Stomach (tissue), 9 donors: ENCODE measurements around the gene ABHD2. TPM values are rescaled to one million over a fixed set of nuclear protein-coding genes. Genes with fewer than 3 reads are reported as not detected.

Experiments used
- DNase-seq, 2 donors: peaks; one replicate each; pipeline versions ENCODE4 v3.0.0 to v3.0.0-alpha.2; 2013 to 2019
- H3K27ac ChIP-seq, 5 donors: fragments of 200-600 bp in 4 of 5; sonication (generic) in 4 of 5; one replicate each; pipeline ENCODE4 v1.5.1; 2013 to 2019; ENCODE audit warnings: mild to moderate bottlenecking in 1 of 5, moderate library complexity in 1 of 5
- H3K27me3 ChIP-seq, 3 donors: fragments of 200-600 bp; sonication (generic); one replicate each; pipeline ENCODE4 v1.5.1; 2017 to 2019; ENCODE audit warnings: mixed run types in 1 of 3
- H3K36me3 ChIP-seq, 4 donors: fragments of 200-600 bp; sonication (generic); 1 replicate in 3 of 4; 2 replicates in 1 of 4; pipeline ENCODE4 v1.5.1; 2016 to 2019
- H3K4me1 ChIP-seq, 4 donors: fragments of 200-600 bp; sonication (generic); one replicate each; pipeline ENCODE4 v1.5.1; 2016 to 2019
- H3K4me3 ChIP-seq, 4 donors: fragments of 200-600 bp; sonication (generic) in 3 of 4; one replicate each; pipeline ENCODE4 v1.5.1; 2016 to 2019; ENCODE audit warnings: mild to moderate bottlenecking in 1 of 4
- H3K9me3 ChIP-seq, 4 donors: fragments of 200-600 bp; sonication (generic); one replicate each; pipeline ENCODE4 v1.5.1; 2016 to 2019
- EP300 ChIP-seq: sonication (generic); formaldehyde crosslinking; IDR thresholded peaks from one replicate; pipeline ENCODE4 v1.6.1; 2017; ENCODE audit warnings: antibody characterized with exemption
- POLR2A ChIP-seq, 4 donors: fragments of 450-650 bp; IDR thresholded peaks; one replicate each; pipeline ENCODE4 v1.6.1; 2016; ENCODE audit warnings: antibody characterized with exemption in 4 of 4, control low read depth in 2 of 4, mild to moderate bottlenecking in 1 of 4, moderate library complexity in 1 of 4
- POLR2AphosphoS5 ChIP-seq, 3 donors: sonication (generic); formaldehyde crosslinking; IDR thresholded peaks; one replicate each; pipeline ENCODE4 v1.6.1; 2016; ENCODE audit warnings: antibody characterized with exemption in 3 of 3
- WGBS, 5 donors: extraction: QIAGEN DNeasy Blood & Tissue Kit in 3 of 5; methylation state at CpG; one replicate each; pipeline versions ENCODE4 v1.1.5 to v1.1.7; 2013 to 2018; 5-methylcytosine and 5-hydroxymethylcytosine counted together
- intact Hi-C: fragments of 100-400 bp; cut with DNase I; formaldehyde crosslinking; loops from one replicate; pipeline ENCODE4 v1.15.1; 2023; ENCODE audit warnings: low total_unique reads
- polyA plus RNA-seq, 3 donors: library from polyadenylated mRNA; stranded (reverse); fragments of 200-250 nt; gene quantifications; one replicate each; pipeline ENCODE4 v1.2.3, GENCODE V29; 2013
- total RNA-seq, 5 donors: library from RNA; depleted of rRNA; stranded (reverse); fragments of >200 nt; gene quantifications; one replicate each; pipeline versions ENCODE4 v1.1.0 to v1.2.3, GENCODE V29; 2014 to 2016
- TF ChIP-seq, protein P1 (sequence below), 7 experiments: fragments of 450-650 bp in 4 of 7; fragments of 200-600 bp in 3 of 7; sonication (generic) in 3 of 7; IDR thresholded peaks; one replicate each; pipeline ENCODE4 v1.5.1; 2016 to 2019; ENCODE audit warnings: antibody characterized with exemption in 7 of 7, control low read depth in 2 of 7, mild to moderate bottlenecking in 1 of 7
- donor health status: healthy with polysubstance abuse.
- donor health status: Bipolar disorder and iron deficiency.
- donor health status: healthy.

The ABHD2 gene
- total and polyA plus RNA-seq, 8 donors: 5.1 to 192 (median 70.3) TPM

GRCh38 chr15:89184357-89184756 lies 96.1 kb downstream of the ABHD2 start:
- peak in 1 of 2 donors; percentile 55 for DNase-seq
- no peaks in the 10 kb centered on the region for H3K27me3 ChIP-seq
- H3K27ac ChIP-seq: no peak overlapping the region
- no peak for TF ChIP-seq EP300
- TF ChIP-seq, protein P1, sequence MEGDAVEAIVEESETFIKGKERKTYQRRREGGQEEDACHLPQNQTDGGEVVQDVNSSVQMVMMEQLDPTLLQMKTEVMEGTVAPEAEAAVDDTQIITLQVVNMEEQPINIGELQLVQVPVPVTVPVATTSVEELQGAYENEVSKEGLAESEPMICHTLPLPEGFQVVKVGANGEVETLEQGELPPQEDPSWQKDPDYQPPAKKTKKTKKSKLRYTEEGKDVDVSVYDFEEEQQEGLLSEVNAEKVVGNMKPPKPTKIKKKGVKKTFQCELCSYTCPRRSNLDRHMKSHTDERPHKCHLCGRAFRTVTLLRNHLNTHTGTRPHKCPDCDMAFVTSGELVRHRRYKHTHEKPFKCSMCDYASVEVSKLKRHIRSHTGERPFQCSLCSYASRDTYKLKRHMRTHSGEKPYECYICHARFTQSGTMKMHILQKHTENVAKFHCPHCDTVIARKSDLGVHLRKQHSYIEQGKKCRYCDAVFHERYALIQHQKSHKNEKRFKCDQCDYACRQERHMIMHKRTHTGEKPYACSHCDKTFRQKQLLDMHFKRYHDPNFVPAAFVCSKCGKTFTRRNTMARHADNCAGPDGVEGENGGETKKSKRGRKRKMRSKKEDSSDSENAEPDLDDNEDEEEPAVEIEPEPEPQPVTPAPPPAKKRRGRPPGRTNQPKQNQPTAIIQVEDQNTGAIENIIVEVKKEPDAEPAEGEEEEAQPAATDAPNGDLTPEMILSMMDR (IDR thresholded peaks at IDR 0.05): no peak
- no peak for TF ChIP-seq POLR2AphosphoS5 (IDR thresholded peaks at IDR 0.05)
- TF ChIP-seq POLR2A (IDR thresholded peaks at IDR 0.05): no peak
- intact Hi-C loops: loop anchor here (10.0 kb wide), 1 partner anchor 280 kb away; no protein-coding TSS in a partner anchor
- H3K36me3 ChIP-seq: peaks cover 35 to 98% (median 90%) of the 10 kb centered on the region in 4 donors
- H3K4me1 ChIP-seq: no peaks in the 10 kb centered on the region
- H3K9me3 ChIP-seq: no peaks in the 10 kb centered on the region
- 52 to 59% (median 54%) methylated on average over 5 to 6 of the region's 6 CpGs for whole genome bisulfite sequencing, 5 donors
- H3K4me3 ChIP-seq: no peak overlapping the region

DNA sequence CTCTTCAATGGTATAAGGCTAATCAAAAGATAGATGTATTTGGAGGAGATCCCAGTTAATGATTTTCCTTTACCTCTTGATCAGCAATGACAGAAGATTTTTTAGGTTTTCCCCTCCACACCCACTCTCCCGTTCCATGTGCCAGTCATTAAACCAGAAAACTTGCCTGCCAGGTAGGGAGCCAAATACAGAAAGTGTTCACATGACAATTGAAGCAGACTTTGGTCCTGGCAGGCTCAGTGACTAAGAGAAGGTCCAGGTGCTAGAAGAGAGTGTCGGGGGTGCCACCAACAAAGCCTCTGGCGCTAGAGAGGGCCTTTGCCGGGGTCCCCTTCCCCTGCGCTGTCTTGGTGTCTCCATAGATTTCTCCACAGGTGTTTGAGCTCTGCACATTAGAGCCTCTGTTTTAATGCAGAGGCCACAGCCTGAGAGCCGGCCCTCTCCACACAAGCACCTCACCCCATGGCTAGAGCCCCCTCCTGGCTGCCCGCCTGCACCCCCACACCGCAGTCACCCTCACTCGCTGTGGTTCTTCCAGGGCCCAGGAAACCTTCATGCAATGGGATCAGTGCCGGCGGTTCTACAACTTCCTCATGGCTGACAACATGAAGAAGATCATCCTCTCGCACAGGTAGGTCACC lies 96.8 kb downstream of the ABHD2 start:
- intact Hi-C loops: loop anchor here (10.0 kb wide), 1 partner anchor 280 kb away; no protein-coding TSS in a partner anchor
- no peak overlapping the region for H3K27ac ChIP-seq
- WGBS, 5 donors: 91 to 94% (median 93%) methylated on average over 12 of the region's 12 CpGs
- peaks cover 40 to 98% (median 90%) of the 10 kb centered on the region in 4 donors for H3K36me3 ChIP-seq
- H3K4me1 ChIP-seq: no peaks in the 10 kb centered on the region
- no peaks in the 10 kb centered on the region for H3K9me3 ChIP-seq
- H3K4me3 ChIP-seq: no peak overlapping the region
- no peak for DNase-seq
- H3K27me3 ChIP-seq: no peaks in the 10 kb centered on the region
- TF ChIP-seq EP300: no peak
- no peak for TF ChIP-seq POLR2AphosphoS5 (IDR thresholded peaks at IDR 0.05)
- no peak for TF ChIP-seq POLR2A (IDR thresholded peaks at IDR 0.05)
- TF ChIP-seq, protein P1 (IDR thresholded peaks at IDR 0.05): no peak

DNA sequence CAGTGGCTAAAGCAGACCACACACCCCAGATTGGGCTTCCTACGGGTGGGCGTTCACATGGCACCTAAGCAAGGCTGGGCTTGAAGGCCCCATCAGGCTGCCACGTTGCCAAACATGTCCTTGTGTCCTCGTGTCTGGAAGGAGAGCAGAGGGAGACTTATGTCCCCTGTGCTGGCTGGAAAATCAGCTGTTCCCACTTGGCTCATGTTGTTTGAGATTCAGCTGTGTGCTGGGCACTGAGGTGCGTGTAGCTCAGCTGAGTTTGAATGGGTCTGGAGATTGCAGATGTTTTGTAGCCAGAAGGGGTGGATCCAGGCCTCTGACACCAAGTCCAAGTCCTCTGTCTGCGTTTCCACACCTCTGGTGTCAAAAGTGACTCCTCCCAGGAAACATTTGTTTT lies 98.5 kb downstream of the ABHD2 start:
- Histone ChIP-seq H3K36me3 (peaks cover 54 to 98% (median 94%) of the 10 kb centered on the region in 4 donors), H3K4me1 (no peaks in the 10 kb centered on the region), H3K9me3 (no peaks in the 10 kb centered on the region), H3K27me3 (no peaks in the 10 kb centered on the region), H3K4me3 (no peak overlapping the region), H3K27ac (no peak overlapping the region)
- WGBS, 5 donors: 74 to 81% (median 77%) methylated on average over 6 of the region's 6 CpGs
- no peak for TF ChIP-seq EP300
- TF ChIP-seq, protein P1 (IDR thresholded peaks at IDR 0.05): no peak
- no peak for TF ChIP-seq POLR2AphosphoS5 (IDR thresholded peaks at IDR 0.05)
- no peak for DNase-seq
- intact Hi-C loops: loop anchor here (10.0 kb wide), 1 partner anchor 282 kb away; no protein-coding TSS in a partner anchor

GRCh38 chr15:89187301-89187985 lies 99.2 kb downstream of the ABHD2 start:
- Histone ChIP-seq H3K36me3 (peaks cover 60 to 98% (median 95%) of the 10 kb centered on the region in 4 donors), H3K9me3 (no peaks in the 10 kb centered on the region), H3K27me3 (no peaks in the 10 kb centered on the region), H3K27ac (no peak overlapping the region), H3K4me3 (no peak overlapping the region), H3K4me1 (no peaks in the 10 kb centered on the region)
- WGBS, 5 donors: 79 to 86% (median 83%) methylated on average over 9 of the region's 9 CpGs
- no peak for DNase-seq
- TF ChIP-seq POLR2A (IDR thresholded peaks at IDR 0.05) (no peak), EP300 (no peak), POLR2AphosphoS5 (IDR thresholded peaks at IDR 0.05) (no peak)
- TF ChIP-seq, protein P1 (IDR thresholded peaks at IDR 0.05): no peak
- intact Hi-C loops: loop anchor here (10.0 kb wide), 1 partner anchor 283 kb away; no protein-coding TSS in a partner anchor
